Liver (tissue), 9 donors: ENCODE data around the gene PCSK6. TPM values are rescaled to one million over a fixed set of nuclear protein-coding genes. Genes with fewer than 3 reads are reported as not detected.

ENCODE experiments used
- DNase-seq: peaks from one replicate; pipeline ENCODE4 v3.0.0-alpha.2; 2017; ENCODE audit warnings: low spot score
- H3K27ac ChIP-seq, 2 donors: one replicate each; pipeline ENCODE4 v1.7.0; 2013; ENCODE audit warnings: inconsistent platforms in 2 of 2, low read length in 2 of 2, control low read depth in 1 of 2, low read depth in 1 of 2, mild to moderate bottlenecking in 1 of 2
- H3K27me3 ChIP-seq, 4 donors: one replicate each; pipeline versions ENCODE4 v1.6.1 to v1.7.0; 2013; ENCODE audit warnings: low read length in 3 of 4, inconsistent platforms in 1 of 4, mild to moderate bottlenecking in 1 of 4, moderate library complexity in 1 of 4; ENCODE audit not compliant: control insufficient read depth in 4 of 4, insufficient read depth in 4 of 4
- H3K36me3 ChIP-seq, 4 donors: one replicate each; pipeline versions ENCODE4 v1.6.1 to v1.7.0; 2013; ENCODE audit warnings: low read length in 3 of 4, mild to moderate bottlenecking in 3 of 4, low read depth in 1 of 4, moderate library complexity in 1 of 4; ENCODE audit not compliant: control insufficient read depth in 4 of 4, insufficient read depth in 3 of 4
- H3K4me1 ChIP-seq, 4 donors: one replicate each; pipeline versions ENCODE4 v1.6.1 to v1.7.0; 2013; ENCODE audit warnings: low read length in 3 of 4, mild to moderate bottlenecking in 3 of 4, moderate library complexity in 1 of 4; ENCODE audit not compliant: control insufficient read depth in 4 of 4, insufficient read depth in 4 of 4
- H3K4me3 ChIP-seq, 3 donors: one replicate each; pipeline versions ENCODE4 v1.6.1 to v1.7.0; 2013; ENCODE audit warnings: low read length in 3 of 3, control low read depth in 1 of 3, low read depth in 1 of 3, mild to moderate bottlenecking in 1 of 3
- H3K9ac ChIP-seq, 2 donors: one replicate each; pipeline ENCODE4 v1.7.0; 2013; ENCODE audit warnings: low read length in 2 of 2, mild to moderate bottlenecking in 2 of 2, moderate library complexity in 2 of 2, control low read depth in 1 of 2, low read depth in 1 of 2
- H3K9me3 ChIP-seq, 4 donors: one replicate each; pipeline versions ENCODE4 v1.6.1 to v1.7.0; 2013; ENCODE audit warnings: low read length in 3 of 4; ENCODE audit not compliant: control insufficient read depth in 4 of 4
- EGR1 ChIP-seq, 2 donors: IDR thresholded peaks; 2 replicates each; pipeline ENCODE4 v1.6.1; 2016 to 2018; ENCODE audit warnings: antibody characterized with exemption in 2 of 2, low read depth in 2 of 2
- FOXA1 ChIP-seq: IDR thresholded peaks from 2 replicates; pipeline ENCODE4 v1.6.1; 2016; ENCODE audit warnings: antibody characterized with exemption
- FOXA2 ChIP-seq: IDR thresholded peaks from 2 replicates; pipeline ENCODE4 v1.6.1; 2016; ENCODE audit warnings: antibody characterized with exemption
- GABPA ChIP-seq, 2 donors: IDR thresholded peaks in 1 of 2; conservative IDR thresholded peaks in 1 of 2; 2 replicates each; pipeline ENCODE4 v1.6.1; 2016; ENCODE audit warnings: antibody characterized with exemption in 2 of 2, mild to moderate bottlenecking in 1 of 2, moderate library complexity in 1 of 2
- HNF4A ChIP-seq, 2 donors: conservative IDR thresholded peaks; 2 replicates each; pipeline ENCODE4 v1.6.1; 2016; ENCODE audit warnings: antibody characterized with exemption in 2 of 2, mild to moderate bottlenecking in 2 of 2
- HNF4G ChIP-seq: IDR thresholded peaks from 2 replicates; pipeline ENCODE4 v1.6.1; 2016; ENCODE audit warnings: antibody characterized with exemption
- JUND ChIP-seq, 2 donors: IDR thresholded peaks; 2 replicates each; pipeline ENCODE4 v1.6.1; 2016; ENCODE audit warnings: antibody characterized with exemption in 2 of 2
- NR2F2 ChIP-seq: IDR thresholded peaks from 2 replicates; pipeline ENCODE4 v1.6.1; 2016; ENCODE audit warnings: antibody characterized with exemption
- RAD21 ChIP-seq, 2 donors: IDR thresholded peaks; 2 replicates each; pipeline ENCODE4 v1.6.1; 2016; ENCODE audit warnings: antibody characterized with exemption in 2 of 2, mild to moderate bottlenecking in 2 of 2
- RXRA ChIP-seq, 2 donors: IDR thresholded peaks; 2 replicates each; pipeline ENCODE4 v1.6.1; 2017 to 2018; ENCODE audit warnings: antibody characterized with exemption in 2 of 2, mild to moderate bottlenecking in 1 of 2
- SP1 ChIP-seq: IDR thresholded peaks from 2 replicates; pipeline ENCODE4 v1.6.1; 2018; ENCODE audit warnings: antibody characterized with exemption, mild to moderate bottlenecking
- TAF1 ChIP-seq: conservative IDR thresholded peaks from 2 replicates; pipeline ENCODE4 v1.6.1; 2016; ENCODE audit warnings: antibody characterized with exemption, mild to moderate bottlenecking
- YY1 ChIP-seq: IDR thresholded peaks from 2 replicates; pipeline ENCODE4 v1.6.1; 2016; ENCODE audit warnings: antibody characterized with exemption, mild to moderate bottlenecking
- WGBS: extraction: QIAGEN DNeasy Blood & Tissue Kit; methylation state at CpG from one replicate; pipeline ENCODE4 v1.1.7; 2013; 5-methylcytosine and 5-hydroxymethylcytosine counted together
- polyA plus RNA-seq, 2 donors: library from polyadenylated mRNA; stranded (reverse) in 1 of 2; unstranded in 1 of 2; fragments of 200-250 nt in 1 of 2; fragments of >200 nt in 1 of 2; fragmentation: Nextera tagmentation in 1 of 2; extraction: Ambion mirVana in 1 of 2; gene quantifications; one replicate each; pipeline versions ENCODE4 v1.2.1 to v1.2.3, GENCODE V29; 2013 to 2015
- total RNA-seq, 2 donors: library from RNA; depleted of rRNA; stranded (reverse); fragments of >200 nt; gene quantifications; one replicate each; pipeline ENCODE4 v1.2.3, GENCODE V29; 2014
- TF ChIP-seq, protein P1 (sequence below): IDR thresholded peaks from 2 replicates; pipeline ENCODE4 v1.6.1; 2016; ENCODE audit warnings: antibody characterized with exemption
- TF ChIP-seq, protein P2 (sequence below): IDR thresholded peaks from 2 replicates; pipeline ENCODE4 v1.6.1; 2016; ENCODE audit warnings: antibody characterized with exemption, mild to moderate bottlenecking
- TF ChIP-seq, protein P3 (sequence below): IDR thresholded peaks from 2 replicates; pipeline ENCODE4 v1.6.1; 2016; ENCODE audit warnings: antibody characterized with exemption
- TF ChIP-seq, protein P4 (sequence below): fragments of 150-350 bp; IDR thresholded peaks from 2 replicates; pipeline ENCODE4 v1.5.1; 2017; ENCODE audit warnings: improper control_type of control experiment, low read depth, low read length; ENCODE audit not compliant: missing input control
- donor health status: healthy.
- donor health status: healthy.
- donor health status: healthy.
- donor health status: healthy.
- donor health status: healthy.

PCSK6 gene
- total and polyA plus RNA-seq, 4 donors, result 94.8 to 398 (median 168) TPM

DNA sequence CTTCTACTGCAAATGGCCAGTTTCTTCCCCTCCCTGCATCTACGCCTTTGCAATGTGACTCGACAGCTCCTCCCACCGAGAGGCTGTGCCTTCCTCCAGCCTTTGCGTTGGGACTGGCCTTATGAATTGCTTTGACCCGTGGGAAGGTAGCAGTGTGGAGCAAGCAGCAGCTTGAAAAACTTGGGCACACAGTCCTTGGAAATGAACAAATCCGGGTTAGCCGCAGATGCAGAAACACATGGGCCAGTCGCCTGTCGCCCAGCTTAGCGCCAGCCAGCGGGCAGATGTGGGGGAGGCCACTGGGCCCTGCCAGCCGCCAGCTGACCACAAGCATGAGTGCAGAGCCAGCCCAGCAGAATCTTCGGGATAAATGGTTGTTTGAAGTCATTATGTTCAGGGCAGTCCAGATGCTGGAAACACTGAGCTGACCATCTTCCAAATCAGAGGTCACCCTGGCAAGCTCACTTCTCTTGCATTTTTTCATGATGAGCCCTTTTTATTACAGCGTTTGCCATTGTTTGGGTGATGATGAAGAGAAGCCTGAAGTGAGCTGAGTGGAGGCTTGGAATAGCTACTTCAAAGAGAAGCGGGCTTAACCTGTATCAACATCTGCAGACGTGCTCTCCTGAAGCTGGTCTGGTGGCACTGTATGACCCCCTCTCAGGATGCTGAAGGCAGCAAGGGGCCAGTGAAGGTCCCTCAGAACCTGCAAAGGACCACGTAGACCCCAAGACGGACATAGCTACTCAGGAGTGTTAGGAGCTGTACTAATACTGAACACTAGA is 222.0 kb downstream of the PCSK6 start:
- Histone ChIP-seq H3K4me1 (no peaks in the 10 kb centered on the region), H3K9ac (no peak overlapping the region), H3K9me3 (no peaks in the 10 kb centered on the region), H3K36me3 (peaks cover 10 to 27% (median 22%) of the 10 kb centered on the region in 4 donors), H3K27ac (no peak overlapping the region), H3K4me3 (no peak overlapping the region), H3K27me3 (no peaks in the 10 kb centered on the region)
- 72% methylated on average over 18 of the region's 18 CpGs for WGBS
- no peak for TF ChIP-seq RAD21 (IDR thresholded peaks at IDR 0.05)
- no peak for TF ChIP-seq YY1
- TF ChIP-seq, protein P1, sequence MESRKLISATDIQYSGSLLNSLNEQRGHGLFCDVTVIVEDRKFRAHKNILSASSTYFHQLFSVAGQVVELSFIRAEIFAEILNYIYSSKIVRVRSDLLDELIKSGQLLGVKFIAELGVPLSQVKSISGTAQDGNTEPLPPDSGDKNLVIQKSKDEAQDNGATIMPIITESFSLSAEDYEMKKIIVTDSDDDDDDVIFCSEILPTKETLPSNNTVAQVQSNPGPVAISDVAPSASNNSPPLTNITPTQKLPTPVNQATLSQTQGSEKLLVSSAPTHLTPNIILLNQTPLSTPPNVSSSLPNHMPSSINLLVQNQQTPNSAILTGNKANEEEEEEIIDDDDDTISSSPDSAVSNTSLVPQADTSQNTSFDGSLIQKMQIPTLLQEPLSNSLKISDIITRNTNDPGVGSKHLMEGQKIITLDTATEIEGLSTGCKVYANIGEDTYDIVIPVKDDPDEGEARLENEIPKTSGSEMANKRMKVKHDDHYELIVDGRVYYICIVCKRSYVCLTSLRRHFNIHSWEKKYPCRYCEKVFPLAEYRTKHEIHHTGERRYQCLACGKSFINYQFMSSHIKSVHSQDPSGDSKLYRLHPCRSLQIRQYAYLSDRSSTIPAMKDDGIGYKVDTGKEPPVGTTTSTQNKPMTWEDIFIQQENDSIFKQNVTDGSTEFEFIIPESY, result no peak
- TF ChIP-seq, protein P2, sequence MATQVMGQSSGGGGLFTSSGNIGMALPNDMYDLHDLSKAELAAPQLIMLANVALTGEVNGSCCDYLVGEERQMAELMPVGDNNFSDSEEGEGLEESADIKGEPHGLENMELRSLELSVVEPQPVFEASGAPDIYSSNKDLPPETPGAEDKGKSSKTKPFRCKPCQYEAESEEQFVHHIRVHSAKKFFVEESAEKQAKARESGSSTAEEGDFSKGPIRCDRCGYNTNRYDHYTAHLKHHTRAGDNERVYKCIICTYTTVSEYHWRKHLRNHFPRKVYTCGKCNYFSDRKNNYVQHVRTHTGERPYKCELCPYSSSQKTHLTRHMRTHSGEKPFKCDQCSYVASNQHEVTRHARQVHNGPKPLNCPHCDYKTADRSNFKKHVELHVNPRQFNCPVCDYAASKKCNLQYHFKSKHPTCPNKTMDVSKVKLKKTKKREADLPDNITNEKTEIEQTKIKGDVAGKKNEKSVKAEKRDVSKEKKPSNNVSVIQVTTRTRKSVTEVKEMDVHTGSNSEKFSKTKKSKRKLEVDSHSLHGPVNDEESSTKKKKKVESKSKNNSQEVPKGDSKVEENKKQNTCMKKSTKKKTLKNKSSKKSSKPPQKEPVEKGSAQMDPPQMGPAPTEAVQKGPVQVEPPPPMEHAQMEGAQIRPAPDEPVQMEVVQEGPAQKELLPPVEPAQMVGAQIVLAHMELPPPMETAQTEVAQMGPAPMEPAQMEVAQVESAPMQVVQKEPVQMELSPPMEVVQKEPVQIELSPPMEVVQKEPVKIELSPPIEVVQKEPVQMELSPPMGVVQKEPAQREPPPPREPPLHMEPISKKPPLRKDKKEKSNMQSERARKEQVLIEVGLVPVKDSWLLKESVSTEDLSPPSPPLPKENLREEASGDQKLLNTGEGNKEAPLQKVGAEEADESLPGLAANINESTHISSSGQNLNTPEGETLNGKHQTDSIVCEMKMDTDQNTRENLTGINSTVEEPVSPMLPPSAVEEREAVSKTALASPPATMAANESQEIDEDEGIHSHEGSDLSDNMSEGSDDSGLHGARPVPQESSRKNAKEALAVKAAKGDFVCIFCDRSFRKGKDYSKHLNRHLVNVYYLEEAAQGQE, result no peak
- TF ChIP-seq HNF4G, result no peak
- TF ChIP-seq FOXA1, result no peak
- TF ChIP-seq, protein P3, sequence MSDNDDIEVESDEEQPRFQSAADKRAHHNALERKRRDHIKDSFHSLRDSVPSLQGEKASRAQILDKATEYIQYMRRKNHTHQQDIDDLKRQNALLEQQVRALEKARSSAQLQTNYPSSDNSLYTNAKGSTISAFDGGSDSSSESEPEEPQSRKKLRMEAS, result no peak
- TF ChIP-seq JUND (IDR thresholded peaks at IDR 0.05), result no peak
- TF ChIP-seq EGR1 (IDR thresholded peaks at IDR 0.05; ENCODE audit: low read depth in 2 of 2), result no peak
- TF ChIP-seq, protein P4, sequence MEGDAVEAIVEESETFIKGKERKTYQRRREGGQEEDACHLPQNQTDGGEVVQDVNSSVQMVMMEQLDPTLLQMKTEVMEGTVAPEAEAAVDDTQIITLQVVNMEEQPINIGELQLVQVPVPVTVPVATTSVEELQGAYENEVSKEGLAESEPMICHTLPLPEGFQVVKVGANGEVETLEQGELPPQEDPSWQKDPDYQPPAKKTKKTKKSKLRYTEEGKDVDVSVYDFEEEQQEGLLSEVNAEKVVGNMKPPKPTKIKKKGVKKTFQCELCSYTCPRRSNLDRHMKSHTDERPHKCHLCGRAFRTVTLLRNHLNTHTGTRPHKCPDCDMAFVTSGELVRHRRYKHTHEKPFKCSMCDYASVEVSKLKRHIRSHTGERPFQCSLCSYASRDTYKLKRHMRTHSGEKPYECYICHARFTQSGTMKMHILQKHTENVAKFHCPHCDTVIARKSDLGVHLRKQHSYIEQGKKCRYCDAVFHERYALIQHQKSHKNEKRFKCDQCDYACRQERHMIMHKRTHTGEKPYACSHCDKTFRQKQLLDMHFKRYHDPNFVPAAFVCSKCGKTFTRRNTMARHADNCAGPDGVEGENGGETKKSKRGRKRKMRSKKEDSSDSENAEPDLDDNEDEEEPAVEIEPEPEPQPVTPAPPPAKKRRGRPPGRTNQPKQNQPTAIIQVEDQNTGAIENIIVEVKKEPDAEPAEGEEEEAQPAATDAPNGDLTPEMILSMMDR, result no peak
- no peak for TF ChIP-seq NR2F2
- no peak for TF ChIP-seq RXRA (IDR thresholded peaks at IDR 0.05)
- no peak for TF ChIP-seq GABPA (IDR thresholded peaks at IDR 0.05 in 1 of 2, conservative IDR thresholded peaks at IDR 0.05 in 1 of 2)
- no peak for TF ChIP-seq TAF1
- DNase-seq, result no peak

DNA sequence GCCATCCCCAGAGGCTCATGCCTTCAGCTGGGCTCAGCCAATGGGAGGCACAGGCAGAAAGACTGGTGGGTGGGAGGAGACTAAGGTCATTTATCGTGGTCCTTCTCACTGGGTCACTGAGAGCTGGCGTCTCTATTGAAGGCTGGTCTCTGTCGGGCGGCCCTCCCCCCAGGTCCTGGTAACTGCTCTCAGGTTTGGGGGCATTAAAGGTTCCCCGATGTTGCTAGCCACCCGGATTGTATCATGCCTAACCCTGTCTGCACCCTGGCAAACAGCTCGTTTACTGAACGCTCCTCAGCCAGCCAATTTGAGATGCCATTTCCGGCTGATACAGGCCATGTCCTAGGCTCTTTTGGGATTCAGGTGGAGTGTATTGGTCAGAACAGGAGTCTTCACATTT is 222.7 kb downstream of the PCSK6 start:
- H3K27ac ChIP-seq, result no peak overlapping the region
- H3K4me1 ChIP-seq, result no peaks in the 10 kb centered on the region
- no peaks in the 10 kb centered on the region for H3K27me3 ChIP-seq
- H3K9ac ChIP-seq, result no peak overlapping the region
- H3K9me3 ChIP-seq, result no peaks in the 10 kb centered on the region
- DNase-seq, result no peak
- peaks cover 8 to 21% (median 16%) of the 10 kb centered on the region in 4 donors for H3K36me3 ChIP-seq
- 73% methylated on average over 9 of the region's 9 CpGs for WGBS
- no peak overlapping the region for H3K4me3 ChIP-seq
- TF ChIP-seq FOXA1 (no peak), RAD21 (IDR thresholded peaks at IDR 0.05) (no peak), SP1 (no peak), JUND (IDR thresholded peaks at IDR 0.05) (no peak), HNF4G (no peak), YY1 (no peak), TAF1 (no peak), NR2F2 (no peak), FOXA2 (no peak), HNF4A (conservative IDR thresholded peaks at IDR 0.05) (no peak), GABPA (IDR thresholded peaks at IDR 0.05 in 1 of 2, conservative IDR thresholded peaks at IDR 0.05 in 1 of 2) (no peak)
- TF ChIP-seq, protein P1, result no peak
- TF ChIP-seq, protein P4, result no peak
